ENCODE measurements around the gene AQP12A.
"Not testable (repeated sequence)": the region's sequence is repeated elsewhere in the genome, so short reads cannot be mapped to it uniquely, and the experiment has no call there.

- TF ChIP-seq, protein P1, sequence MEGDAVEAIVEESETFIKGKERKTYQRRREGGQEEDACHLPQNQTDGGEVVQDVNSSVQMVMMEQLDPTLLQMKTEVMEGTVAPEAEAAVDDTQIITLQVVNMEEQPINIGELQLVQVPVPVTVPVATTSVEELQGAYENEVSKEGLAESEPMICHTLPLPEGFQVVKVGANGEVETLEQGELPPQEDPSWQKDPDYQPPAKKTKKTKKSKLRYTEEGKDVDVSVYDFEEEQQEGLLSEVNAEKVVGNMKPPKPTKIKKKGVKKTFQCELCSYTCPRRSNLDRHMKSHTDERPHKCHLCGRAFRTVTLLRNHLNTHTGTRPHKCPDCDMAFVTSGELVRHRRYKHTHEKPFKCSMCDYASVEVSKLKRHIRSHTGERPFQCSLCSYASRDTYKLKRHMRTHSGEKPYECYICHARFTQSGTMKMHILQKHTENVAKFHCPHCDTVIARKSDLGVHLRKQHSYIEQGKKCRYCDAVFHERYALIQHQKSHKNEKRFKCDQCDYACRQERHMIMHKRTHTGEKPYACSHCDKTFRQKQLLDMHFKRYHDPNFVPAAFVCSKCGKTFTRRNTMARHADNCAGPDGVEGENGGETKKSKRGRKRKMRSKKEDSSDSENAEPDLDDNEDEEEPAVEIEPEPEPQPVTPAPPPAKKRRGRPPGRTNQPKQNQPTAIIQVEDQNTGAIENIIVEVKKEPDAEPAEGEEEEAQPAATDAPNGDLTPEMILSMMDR (IDR thresholded peaks at IDR 0.05), result not testable (repeated sequence)
- TF ChIP-seq, protein P2, sequence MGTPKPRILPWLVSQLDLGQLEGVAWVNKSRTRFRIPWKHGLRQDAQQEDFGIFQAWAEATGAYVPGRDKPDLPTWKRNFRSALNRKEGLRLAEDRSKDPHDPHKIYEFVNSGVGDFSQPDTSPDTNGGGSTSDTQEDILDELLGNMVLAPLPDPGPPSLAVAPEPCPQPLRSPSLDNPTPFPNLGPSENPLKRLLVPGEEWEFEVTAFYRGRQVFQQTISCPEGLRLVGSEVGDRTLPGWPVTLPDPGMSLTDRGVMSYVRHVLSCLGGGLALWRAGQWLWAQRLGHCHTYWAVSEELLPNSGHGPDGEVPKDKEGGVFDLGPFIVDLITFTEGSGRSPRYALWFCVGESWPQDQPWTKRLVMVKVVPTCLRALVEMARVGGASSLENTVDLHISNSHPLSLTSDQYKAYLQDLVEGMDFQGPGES (IDR thresholded peaks at IDR 0.05; ENCODE audit: low read depth, low read length), result not testable (repeated sequence)
- TF ChIP-seq POLR2AphosphoS5 (IDR thresholded peaks at IDR 0.05; ENCODE audit: low read depth, low read length); EZH2phosphoT487 (IDR thresholded peaks at IDR 0.05; ENCODE audit: borderline replicate concordance, low read depth); SMC3 (IDR thresholded peaks at IDR 0.05; ENCODE audit: low read depth, low read length); RAD21 (IDR thresholded peaks at IDR 0.05; ENCODE audit: low read length); MAX (IDR thresholded peaks at IDR 0.05; ENCODE audit: low read depth); JUND (IDR thresholded peaks at IDR 0.05); TCF12 (IDR thresholded peaks at IDR 0.05); GABPA (IDR thresholded peaks at IDR 0.05; ENCODE audit: low read depth); TAF1 (IDR thresholded peaks at IDR 0.05; ENCODE audit: borderline replicate concordance, low read depth, low read length): not testable (repeated sequence)
Observed at GRCh38 chr2:240683980-240684728, 7.5 kb upstream of the AQP12A start.

All from SK-N-SH (cell line).